Fibroblast of lung (primary cell): Measurements from ENCODE around the gene DPEP2.

Experiments
- EZH2 ChIP-seq: IDR thresholded peaks from 2 replicates; pipeline ENCODE4 v1.5.1; 2012; ENCODE audit warnings: low read length, control low read depth, mild to moderate bottlenecking; ENCODE audit errors: missing control alignments
- TF ChIP-seq, protein P1 (sequence below), 2 donors: IDR thresholded peaks in 1 of 2; conservative IDR thresholded peaks in 1 of 2; 1 replicate in 1 of 2; 2 replicates in 1 of 2; pipeline ENCODE4 v1.5.1; 2011 to 2012; ENCODE audit warnings: low read length in 2 of 2, control low read depth in 1 of 2, inconsistent platforms in 1 of 2, low read depth in 1 of 2, mild to moderate bottlenecking in 1 of 2

GRCh38 chr16:67995423-67995822, 3.9 kb downstream of the DPEP2 start:
- TF ChIP-seq, protein P1, sequence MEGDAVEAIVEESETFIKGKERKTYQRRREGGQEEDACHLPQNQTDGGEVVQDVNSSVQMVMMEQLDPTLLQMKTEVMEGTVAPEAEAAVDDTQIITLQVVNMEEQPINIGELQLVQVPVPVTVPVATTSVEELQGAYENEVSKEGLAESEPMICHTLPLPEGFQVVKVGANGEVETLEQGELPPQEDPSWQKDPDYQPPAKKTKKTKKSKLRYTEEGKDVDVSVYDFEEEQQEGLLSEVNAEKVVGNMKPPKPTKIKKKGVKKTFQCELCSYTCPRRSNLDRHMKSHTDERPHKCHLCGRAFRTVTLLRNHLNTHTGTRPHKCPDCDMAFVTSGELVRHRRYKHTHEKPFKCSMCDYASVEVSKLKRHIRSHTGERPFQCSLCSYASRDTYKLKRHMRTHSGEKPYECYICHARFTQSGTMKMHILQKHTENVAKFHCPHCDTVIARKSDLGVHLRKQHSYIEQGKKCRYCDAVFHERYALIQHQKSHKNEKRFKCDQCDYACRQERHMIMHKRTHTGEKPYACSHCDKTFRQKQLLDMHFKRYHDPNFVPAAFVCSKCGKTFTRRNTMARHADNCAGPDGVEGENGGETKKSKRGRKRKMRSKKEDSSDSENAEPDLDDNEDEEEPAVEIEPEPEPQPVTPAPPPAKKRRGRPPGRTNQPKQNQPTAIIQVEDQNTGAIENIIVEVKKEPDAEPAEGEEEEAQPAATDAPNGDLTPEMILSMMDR (conservative IDR thresholded peaks at IDR 0.05 in 1 of 2, IDR thresholded peaks at IDR 0.05 in 1 of 2; ENCODE audit: low read depth in 1 of 2, low read length in 2 of 2): no peak
- no peak for TF ChIP-seq EZH2
